Common myeloid progenitor, CD34-positive (primary cell): Measurements from ENCODE around the gene CARD6.
A peak's percentile ranks its signal among the peaks of the same experiment; 100 is the strongest.
"Not testable (repeated sequence)": the region's sequence is repeated elsewhere in the genome, so short reads cannot be mapped to it uniquely, and the experiment has no call there.

Experiments used
- CTCF ChIA-PET: fragments of 350-600 bp; sonication (Branson Sonifier 250); formaldehyde crosslinking; loops from one replicate; lab custom pipeline; 2021; ENCODE audit warnings: antibody characterized with exemption; lab: Charles Lee
- POLR2A ChIA-PET: fragments of 350-600 bp; sonication (Branson Sonifier 250); formaldehyde crosslinking; loops from one replicate; lab custom pipeline; 2021; ENCODE audit warnings: antibody characterized with exemption; lab: Charles Lee
- DNase-seq, 3 donors: peaks; one replicate each; pipeline versions ENCODE4 v3.0.0 to v3.0.0-alpha.2; 2013
- H3K27ac ChIP-seq, 2 experiments: 1 replicate in 1 of 2; 2 replicates in 1 of 2; pipeline ENCODE4 v1.7.0; 2013; ENCODE audit warnings: inconsistent platforms in 2 of 2, low read length in 2 of 2, mild to moderate bottlenecking in 2 of 2, low read depth in 1 of 2, moderate library complexity in 1 of 2; ENCODE audit not compliant: severe bottlenecking in 2 of 2, insufficient read depth in 1 of 2, poor library complexity in 1 of 2
- H3K27me3 ChIP-seq, 5 experiments: replicated peaks in 2 of 5; 1 replicate in 3 of 5; 2 replicates in 2 of 5; pipeline versions ENCODE4 v1.6.1 to v1.7.0; 2013; ENCODE audit warnings: low read length in 4 of 5, mild to moderate bottlenecking in 2 of 5, moderate library complexity in 2 of 5, inconsistent platforms in 1 of 5; ENCODE audit not compliant: insufficient read depth in 5 of 5, control insufficient read depth in 4 of 5
- H3K36me3 ChIP-seq, 4 experiments: 1 replicate in 2 of 4; 2 replicates in 2 of 4; pipeline versions ENCODE4 v1.6.1 to v1.7.0; 2013; ENCODE audit warnings: low read length in 3 of 4, control low read depth in 1 of 4, mild to moderate bottlenecking in 1 of 4; ENCODE audit not compliant: control insufficient read depth in 4 of 4, insufficient read depth in 4 of 4
- H3K4me1 ChIP-seq, 4 experiments: 1 replicate in 3 of 4; 2 replicates in 1 of 4; pipeline versions ENCODE4 v1.6.1 to v1.7.1; 2013; ENCODE audit warnings: low read length in 3 of 4, mild to moderate bottlenecking in 3 of 4, control low read depth in 1 of 4, inconsistent platforms in 1 of 4, moderate library complexity in 1 of 4; ENCODE audit not compliant: control insufficient read depth in 4 of 4, insufficient read depth in 4 of 4; ENCODE audit errors: control extremely low read depth in 1 of 4
- H3K4me3 ChIP-seq, 7 experiments: 1 replicate in 4 of 7; 2 replicates in 3 of 7; pipeline versions ENCODE4 v1.5.1 to v1.7.0; 2013; ENCODE audit warnings: mild to moderate bottlenecking in 7 of 7, low read length in 6 of 7, moderate library complexity in 6 of 7, inconsistent platforms in 2 of 7, low read depth in 2 of 7, control low read depth in 1 of 7; ENCODE audit not compliant: insufficient read depth in 4 of 7, control insufficient read depth in 1 of 7; ENCODE audit errors: extremely low read depth in 1 of 7
- H3K9me3 ChIP-seq, 5 experiments: 1 replicate in 4 of 5; 2 replicates in 1 of 5; pipeline versions ENCODE4 v1.6.1 to v1.7.1; 2013; ENCODE audit warnings: low read length in 4 of 5, mild to moderate bottlenecking in 2 of 5, inconsistent platforms in 1 of 5, low read depth in 1 of 5, moderate library complexity in 1 of 5; ENCODE audit not compliant: control insufficient read depth in 4 of 5, insufficient read depth in 2 of 5; ENCODE audit errors: control extremely low read depth in 1 of 5
- WGBS: methylation state at CpG from one replicate; pipeline ENCODE4 v1.1.5; 2013; ENCODE audit not compliant: insufficient coverage; 5-methylcytosine and 5-hydroxymethylcytosine counted together

The CARD6 gene

DNA sequence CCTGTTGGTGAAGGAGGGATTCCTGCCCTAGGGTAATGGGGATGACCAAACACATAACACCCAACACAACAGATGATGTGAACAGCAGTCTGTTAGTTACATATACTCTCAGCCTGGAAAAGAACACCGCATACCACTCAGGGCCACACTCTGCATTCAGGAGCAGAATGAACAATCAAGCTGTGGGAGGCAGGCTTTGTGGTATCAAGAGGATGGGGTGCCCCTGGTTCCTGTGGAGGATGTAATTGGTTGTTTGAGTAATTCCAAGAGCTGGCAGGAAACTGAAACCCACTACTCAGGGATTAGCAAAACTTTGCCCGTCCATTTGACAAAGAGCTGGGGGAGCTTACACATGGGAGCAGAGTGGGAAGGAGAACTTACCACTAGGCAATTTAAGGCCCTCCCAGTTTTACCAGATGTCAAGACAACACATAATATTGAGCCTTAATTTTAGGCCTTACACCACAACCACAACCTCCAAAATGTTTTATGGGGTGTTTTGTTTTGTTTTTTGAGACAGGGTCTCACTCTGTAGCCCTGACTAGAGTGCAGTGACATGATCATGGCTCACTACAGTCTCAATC lies 27.4 kb upstream of the CARD6 start:
- Histone ChIP-seq H3K4me1 (no peaks in the 10 kb centered on the region), H3K27me3 (no peaks in the 10 kb centered on the region), H3K36me3 (no peaks in the 10 kb centered on the region), H3K4me3 (no peak overlapping the region), H3K9me3 (no peaks in the 10 kb centered on the region), H3K27ac (no peak overlapping the region)
- POLR2A ChIA-PET: no interaction called here
- 50% methylated on average over 1 of the region's 2 CpGs for WGBS
- no peak for DNase-seq
- CTCF ChIA-PET: no interaction called here

DNA sequence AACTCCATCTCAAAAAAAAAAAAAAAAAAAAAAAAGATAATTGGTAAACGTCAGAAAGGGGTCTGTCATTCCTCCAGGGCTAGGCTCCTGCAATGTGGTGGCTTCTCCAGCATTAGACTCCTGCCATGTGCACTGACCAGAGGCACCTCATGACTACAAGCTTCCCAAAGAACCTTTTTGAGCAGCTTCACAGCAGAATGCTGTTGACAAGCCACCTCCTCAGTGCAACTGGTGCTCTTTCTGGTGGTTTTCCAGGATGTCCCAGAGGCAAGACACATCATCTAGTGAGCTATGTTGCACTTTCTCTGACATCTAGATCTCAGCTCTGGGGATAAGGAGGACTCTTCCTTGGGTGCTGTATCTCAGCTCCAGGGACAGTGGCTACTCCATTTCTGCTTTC lies 17.7 kb upstream of the CARD6 start:
- Histone ChIP-seq H3K4me1 (no peaks in the 10 kb centered on the region), H3K27ac (no peak overlapping the region), H3K4me3 (no peak overlapping the region), H3K36me3 (peaks cover 8 to 24% (median 19%) of the 10 kb centered on the region in 4 experiments), H3K27me3 (no peaks in the 10 kb centered on the region), H3K9me3 (no peaks in the 10 kb centered on the region)
- DNase-seq: no peak
- POLR2A ChIA-PET: interaction anchor here (0.6 kb wide), 1 partner anchor 1754 kb away, joined by 3 read pairs; no protein-coding TSS in a partner anchor
- CTCF ChIA-PET: interaction anchor here (1.2 to 1.3 kb wide), 2 partner anchors 10 to 63 kb away, joined by 3 to 5 read pairs; no protein-coding TSS in a partner anchor
- WGBS: 100% methylated on average over 1 of the region's 1 CpG

DNA sequence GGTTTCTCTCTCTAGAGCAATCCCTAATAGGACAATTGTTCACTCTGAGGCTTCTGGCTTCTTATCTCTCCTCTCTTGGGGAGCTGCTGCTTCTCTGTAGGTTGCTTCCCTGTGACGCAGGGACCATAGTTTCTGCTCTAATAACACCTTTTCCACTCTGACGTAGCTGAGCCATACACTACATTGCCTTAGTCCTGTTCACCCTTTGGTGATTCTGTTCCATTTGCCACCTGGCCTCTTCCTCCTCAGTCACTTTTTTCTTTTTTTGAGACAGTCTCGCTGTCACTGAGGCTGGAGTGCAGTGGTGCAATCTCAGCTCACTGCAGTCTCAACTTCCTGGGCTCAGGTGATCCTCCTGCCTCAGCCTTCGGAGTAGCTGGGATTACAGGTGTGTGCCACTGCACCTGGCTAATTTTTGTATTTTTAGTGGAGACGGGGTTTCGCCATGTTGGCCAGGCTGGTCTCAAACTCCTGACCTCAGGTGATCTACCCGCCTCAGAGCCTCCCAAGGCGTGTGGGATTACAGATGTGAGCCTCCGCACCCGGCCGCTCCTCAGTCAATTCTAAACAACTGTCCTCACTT lies 15.6 kb upstream of the CARD6 start:
- H3K9me3 ChIP-seq, H3K27me3 ChIP-seq, H3K27ac ChIP-seq, H3K4me3 ChIP-seq, H3K4me1 ChIP-seq, POLR2A ChIA-PET, DNase-seq: not testable (repeated sequence)
- 98% methylated on average over 11 of the region's 11 CpGs for WGBS
- H3K36me3 ChIP-seq: peaks cover 8 to 44% (median 31%) of the 10 kb centered on the region in 4 experiments
- CTCF ChIA-PET: interaction anchor here (1.5 kb wide), 1 partner anchor 53 kb away, joined by 4 read pairs; no protein-coding TSS in a partner anchor

DNA sequence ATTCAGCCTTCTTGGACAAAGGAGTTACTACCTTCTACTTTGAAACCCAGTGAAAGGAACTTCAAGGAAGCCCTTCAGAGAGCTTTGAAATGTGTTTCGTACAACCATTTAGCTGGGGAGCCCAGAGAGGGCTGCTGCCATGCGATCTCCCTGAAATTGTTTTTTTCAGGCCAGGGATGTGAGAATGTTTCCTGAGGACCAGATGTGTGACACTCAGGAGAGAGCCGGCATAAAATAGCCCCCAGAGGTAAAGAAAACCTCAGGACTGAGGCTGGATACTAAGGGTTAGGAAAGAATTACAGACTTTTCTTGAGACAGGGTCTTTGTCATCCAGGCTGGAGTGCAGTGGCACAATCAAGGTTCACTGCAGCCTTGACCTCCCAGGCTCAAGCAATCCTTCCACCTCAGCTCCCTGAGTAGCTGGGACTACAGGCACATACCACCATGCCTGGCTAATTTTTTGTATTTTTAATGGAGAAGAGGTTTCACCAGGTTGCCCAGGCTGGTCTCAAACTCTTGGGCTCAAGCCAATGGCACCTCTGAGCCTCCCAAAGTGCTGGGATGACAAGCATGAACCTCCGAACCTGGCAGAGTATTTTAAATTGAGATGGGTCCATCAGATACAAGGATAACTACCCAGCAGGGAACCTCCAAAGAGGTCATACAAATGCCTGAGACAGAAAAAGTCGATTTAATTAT lies 14.5 kb upstream of the CARD6 start:
- no peak for DNase-seq
- peaks cover 17 to 55% (median 41%) of the 10 kb centered on the region in 4 experiments for H3K36me3 ChIP-seq
- no peak overlapping the region for H3K4me3 ChIP-seq
- WGBS: 98% methylated on average over 5 of the region's 5 CpGs
- CTCF ChIA-PET: interaction anchor here (1.5 kb wide), 1 partner anchor 52 kb away, joined by 4 read pairs; no protein-coding TSS in a partner anchor
- no peaks in the 10 kb centered on the region for H3K27me3 ChIP-seq
- H3K27ac ChIP-seq: no peak overlapping the region
- H3K4me1 ChIP-seq: no peaks in the 10 kb centered on the region
- H3K9me3 ChIP-seq: no peaks in the 10 kb centered on the region
- POLR2A ChIA-PET: interaction anchor here (0.5 kb wide), 1 partner anchor 21 kb away, joined by 4 read pairs; no protein-coding TSS in a partner anchor

DNA sequence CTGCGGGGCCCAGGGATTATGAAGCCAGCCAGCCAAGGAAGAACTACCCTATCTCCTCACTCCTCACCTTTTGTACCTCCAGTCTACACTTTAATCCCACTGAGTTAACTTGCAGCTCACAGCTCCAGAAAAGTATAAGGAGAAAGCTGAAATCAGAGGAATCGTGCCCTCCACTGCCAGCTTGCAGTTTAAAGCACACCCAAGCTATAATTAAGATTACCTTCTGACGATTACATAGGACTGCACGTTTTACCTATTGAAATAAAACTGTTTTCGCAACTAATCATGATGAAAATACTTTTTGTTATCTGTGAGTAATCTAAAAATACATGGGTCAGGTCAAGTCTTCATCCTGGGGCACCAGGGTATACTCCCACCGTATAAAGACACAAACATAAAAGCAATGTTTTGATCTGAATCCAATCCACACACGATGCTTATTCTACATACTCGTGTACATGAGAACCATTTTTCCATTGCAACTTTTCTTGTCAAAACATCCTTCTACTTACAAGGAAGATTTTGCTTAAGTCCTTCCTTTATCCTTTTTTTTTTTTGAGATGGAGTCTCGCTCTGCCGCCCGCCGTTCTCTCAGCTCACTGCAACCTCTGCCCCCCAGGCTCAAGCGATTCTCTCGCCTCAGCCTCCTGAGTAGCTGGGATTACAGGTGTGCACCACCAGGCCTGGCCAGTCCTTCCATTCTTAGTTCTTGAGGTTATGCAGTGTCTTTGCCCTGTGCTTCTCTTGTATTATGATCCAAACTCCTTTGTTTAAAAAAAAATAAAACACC lies 13.8 kb upstream of the CARD6 start:
- H3K4me1 ChIP-seq: peaks cover 0 to 3% (median 1%) of the 10 kb centered on the region in 4 experiments
- no peak for DNase-seq
- H3K4me3 ChIP-seq: no peak overlapping the region
- H3K27me3 ChIP-seq: no peaks in the 10 kb centered on the region
- H3K27ac ChIP-seq: no peak overlapping the region
- POLR2A ChIA-PET: no interaction called here
- H3K36me3 ChIP-seq: peaks cover 24 to 63% (median 48%) of the 10 kb centered on the region in 4 experiments
- H3K9me3 ChIP-seq: no peaks in the 10 kb centered on the region
- CTCF ChIA-PET: interaction anchor here (1.1 kb wide), 1 partner anchor 146 kb away, joined by 3 read pairs; no protein-coding TSS in a partner anchor
- 94% methylated on average over 10 of the region's 14 CpGs for WGBS

DNA sequence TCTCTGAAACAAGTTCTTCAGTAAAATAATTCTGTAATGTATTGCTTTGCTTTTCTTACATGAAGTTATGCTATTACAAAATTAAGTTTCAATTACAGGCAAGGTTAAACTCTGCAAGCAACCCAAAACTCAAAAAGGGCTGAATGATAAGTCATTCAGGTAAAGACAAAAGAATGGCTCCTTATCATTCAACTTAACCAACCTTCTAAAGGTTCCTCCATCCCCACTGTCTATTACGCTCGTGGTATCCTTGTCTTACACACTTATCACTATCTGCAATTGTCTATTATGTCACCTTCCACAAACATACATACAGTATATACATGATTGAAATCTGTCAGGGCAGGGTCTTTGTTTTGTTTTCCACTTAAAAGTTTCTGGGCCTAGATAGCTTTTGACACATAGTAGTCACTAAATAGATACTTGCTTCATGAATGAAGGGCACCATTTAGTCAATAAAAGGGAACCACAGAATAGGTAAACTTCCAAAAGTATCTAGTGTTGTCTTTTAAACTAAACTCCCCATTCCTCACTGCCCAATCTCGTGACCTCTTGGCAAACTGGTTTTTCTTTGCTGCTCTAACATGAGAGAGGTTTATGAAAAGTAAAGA lies 13.0 kb upstream of the CARD6 start:
- H3K4me1 ChIP-seq: peaks cover 0 to 10% (median 4%) of the 10 kb centered on the region in 4 experiments
- 100% methylated on average over 1 of the region's 3 CpGs for WGBS
- no peaks in the 10 kb centered on the region for H3K27me3 ChIP-seq
- peak overlapping the region; percentile 27 to 40 for H3K27ac ChIP-seq
- ChIA-PET CTCF (interaction anchor here (1.1 kb wide), 1 partner anchor 147 kb away, joined by 3 read pairs; no protein-coding TSS in a partner anchor), POLR2A (no interaction called here)
- no peak for DNase-seq
- H3K9me3 ChIP-seq: no peaks in the 10 kb centered on the region
- peaks cover 26 to 70% (median 55%) of the 10 kb centered on the region in 4 experiments for H3K36me3 ChIP-seq
- no peak overlapping the region for H3K4me3 ChIP-seq
